ENCODE data around the gene NPPC.
A peak's percentile ranks its signal among the peaks of the same experiment; 100 is the strongest.

The NPPC gene

GRCh38 chr2:231926761-231927565 lies 767 bp upstream of the NPPC start:
- peak overlapping the region; percentile 62 for H3K4me3 ChIP-seq (ENCODE audit: low read length)
- no peaks in the 10 kb centered on the region for H3K36me3 ChIP-seq (ENCODE audit: control insufficient read depth, insufficient read depth, low read length, severe bottlenecking)
- DNase-seq (ENCODE audit: low read depth) = no peak
- H3K9ac ChIP-seq (ENCODE audit: low read length) = no peak overlapping the region
- H3K27me3 ChIP-seq (replicated peaks; ENCODE audit: control insufficient read depth, insufficient read depth, low read length) = peaks cover 91% of the 10 kb centered on the region
- H3K9me3 ChIP-seq (ENCODE audit: control insufficient read depth, low read length) = no peaks in the 10 kb centered on the region
- H3K4me1 ChIP-seq (ENCODE audit: control insufficient read depth, insufficient read depth, low read length) = peaks cover 20% of the 10 kb centered on the region

GRCh38 chr2:231925303-231926179 lies 655 bp downstream of the NPPC start:
- H3K4me1 ChIP-seq (ENCODE audit: control insufficient read depth, insufficient read depth, low read length) = peaks cover 11% of the 10 kb centered on the region
- peaks cover 87% of the 10 kb centered on the region for H3K27me3 ChIP-seq (replicated peaks; ENCODE audit: control insufficient read depth, insufficient read depth, low read length)
- no peaks in the 10 kb centered on the region for H3K9me3 ChIP-seq (ENCODE audit: control insufficient read depth, low read length)
- H3K36me3 ChIP-seq (ENCODE audit: control insufficient read depth, insufficient read depth, low read length, severe bottlenecking) = no peaks in the 10 kb centered on the region
- peak; percentile 95 for DNase-seq (ENCODE audit: low read depth)
- H3K4me3 ChIP-seq (ENCODE audit: low read length) = peak overlapping the region; percentile 62
- no peak overlapping the region for H3K9ac ChIP-seq (ENCODE audit: low read length)

GRCh38 chr2:231924889-231925275 lies 1.3 kb downstream of the NPPC start:
- Histone ChIP-seq H3K27me3 (replicated peaks; ENCODE audit: control insufficient read depth, insufficient read depth, low read length) (peaks cover 86% of the 10 kb centered on the region), H3K36me3 (ENCODE audit: control insufficient read depth, insufficient read depth, low read length, severe bottlenecking) (no peaks in the 10 kb centered on the region), H3K9me3 (ENCODE audit: control insufficient read depth, low read length) (no peaks in the 10 kb centered on the region), H3K4me1 (ENCODE audit: control insufficient read depth, insufficient read depth, low read length) (peaks cover 11% of the 10 kb centered on the region), H3K4me3 (ENCODE audit: low read length) (no peak overlapping the region), H3K9ac (ENCODE audit: low read length) (no peak overlapping the region)
- no peak for DNase-seq (ENCODE audit: low read depth)

GRCh38 chr2:231923951-231924888 lies 2.0 kb downstream of the NPPC start:
- no peaks in the 10 kb centered on the region for H3K9me3 ChIP-seq (ENCODE audit: control insufficient read depth, low read length)
- DNase-seq (ENCODE audit: low read depth) = no peak
- H3K9ac ChIP-seq (ENCODE audit: low read length) = no peak overlapping the region
- no peak overlapping the region for H3K4me3 ChIP-seq (ENCODE audit: low read length)
- H3K36me3 ChIP-seq (ENCODE audit: control insufficient read depth, insufficient read depth, low read length, severe bottlenecking) = no peaks in the 10 kb centered on the region
- peaks cover 11% of the 10 kb centered on the region for H3K4me1 ChIP-seq (ENCODE audit: control insufficient read depth, insufficient read depth, low read length)
- H3K27me3 ChIP-seq (replicated peaks; ENCODE audit: control insufficient read depth, insufficient read depth, low read length) = peaks cover 86% of the 10 kb centered on the region

GRCh38 chr2:231923010-231923344 lies 3.2 kb downstream of the NPPC start:
- Histone ChIP-seq H3K36me3 (ENCODE audit: control insufficient read depth, insufficient read depth, low read length, severe bottlenecking) (no peaks in the 10 kb centered on the region), H3K27me3 (replicated peaks; ENCODE audit: control insufficient read depth, insufficient read depth, low read length) (peaks cover 75% of the 10 kb centered on the region), H3K9me3 (ENCODE audit: control insufficient read depth, low read length) (no peaks in the 10 kb centered on the region), H3K4me3 (ENCODE audit: low read length) (no peak overlapping the region), H3K9ac (ENCODE audit: low read length) (no peak overlapping the region), H3K4me1 (ENCODE audit: control insufficient read depth, insufficient read depth, low read length) (peaks cover 11% of the 10 kb centered on the region)
- no peak for DNase-seq (ENCODE audit: low read depth)

GRCh38 chr2:231922311-231923009 lies 3.7 kb downstream of the NPPC start:
- no peaks in the 10 kb centered on the region for H3K9me3 ChIP-seq (ENCODE audit: control insufficient read depth, low read length)
- DNase-seq (ENCODE audit: low read depth) = no peak

GRCh38 chr2:231920795-231921194 lies 5.4 kb downstream of the NPPC start:
- no peak for DNase-seq (ENCODE audit: low read depth)
- Histone ChIP-seq H3K9me3 (ENCODE audit: control insufficient read depth, low read length) (no peaks in the 10 kb centered on the region), H3K9ac (ENCODE audit: low read length) (no peak overlapping the region), H3K36me3 (ENCODE audit: control insufficient read depth, insufficient read depth, low read length, severe bottlenecking) (no peaks in the 10 kb centered on the region), H3K27me3 (replicated peaks; ENCODE audit: control insufficient read depth, insufficient read depth, low read length) (peaks cover 68% of the 10 kb centered on the region), H3K4me3 (ENCODE audit: low read length) (no peak overlapping the region), H3K4me1 (ENCODE audit: control insufficient read depth, insufficient read depth, low read length) (peaks cover 5% of the 10 kb centered on the region)

More at GRCh38 chr2:231922311-231923009, 3.7 kb downstream of the NPPC start:
- no peak overlapping the region for H3K4me3 ChIP-seq (ENCODE audit: low read length)
- H3K36me3 ChIP-seq (ENCODE audit: control insufficient read depth, insufficient read depth, low read length, severe bottlenecking) = no peaks in the 10 kb centered on the region
- H3K4me1 ChIP-seq (ENCODE audit: control insufficient read depth, insufficient read depth, low read length) = peaks cover 11% of the 10 kb centered on the region
- H3K9ac ChIP-seq (ENCODE audit: low read length) = no peak overlapping the region
- H3K27me3 ChIP-seq (replicated peaks; ENCODE audit: control insufficient read depth, insufficient read depth, low read length) = peaks cover 74% of the 10 kb centered on the region

- no peak for DNase-seq (ENCODE audit: low read depth)
- Histone ChIP-seq H3K4me3 (ENCODE audit: low read length) (no peak overlapping the region), H3K27me3 (replicated peaks; ENCODE audit: control insufficient read depth, insufficient read depth, low read length) (peaks cover 64% of the 10 kb centered on the region), H3K9ac (ENCODE audit: low read length) (no peak overlapping the region), H3K4me1 (ENCODE audit: control insufficient read depth, insufficient read depth, low read length) (peaks cover under 1% of the 10 kb centered on the region), H3K36me3 (ENCODE audit: control insufficient read depth, insufficient read depth, low read length, severe bottlenecking) (no peaks in the 10 kb centered on the region), H3K9me3 (ENCODE audit: control insufficient read depth, low read length) (no peaks in the 10 kb centered on the region)
These were observed 5.8 kb downstream of the NPPC start for GRCh38 chr2:231920366-231920765.

- H3K9me3 ChIP-seq (ENCODE audit: control insufficient read depth, low read length) = no peaks in the 10 kb centered on the region
- no peaks in the 10 kb centered on the region for H3K36me3 ChIP-seq (ENCODE audit: control insufficient read depth, insufficient read depth, low read length, severe bottlenecking)
- DNase-seq (ENCODE audit: low read depth) = no peak
- H3K9ac ChIP-seq (ENCODE audit: low read length) = no peak overlapping the region
- H3K4me1 ChIP-seq (ENCODE audit: control insufficient read depth, insufficient read depth, low read length) = no peaks in the 10 kb centered on the region
- peaks cover 61% of the 10 kb centered on the region for H3K27me3 ChIP-seq (replicated peaks; ENCODE audit: control insufficient read depth, insufficient read depth, low read length)
- H3K4me3 ChIP-seq (ENCODE audit: low read length) = no peak overlapping the region
These were observed 6.7 kb downstream of the NPPC start for GRCh38 chr2:231919341-231920035.

Data from adipocyte (in vitro differentiated cells).